Peyer's patch (tissue), 4 donors: Measurements from ENCODE around the gene SNX4. TPM values are rescaled to one million over a fixed set of nuclear protein-coding genes. Genes with fewer than 3 reads are reported as not detected.
"Not testable (repeated sequence)": the region's sequence is repeated elsewhere in the genome, so short reads cannot be mapped to it uniquely, and the experiment has no call there.

Experiments
- DNase-seq, 3 donors: peaks; one replicate each; pipeline ENCODE4 v3.0.0-alpha.2; 2017 to 2019
- H3K27ac ChIP-seq, 4 donors: fragments of 200-600 bp; sonication (generic); one replicate each; pipeline ENCODE4 v1.5.1; 2016 to 2019
- H3K27me3 ChIP-seq, 2 donors: fragments of 200-600 bp; sonication (generic); one replicate each; pipeline ENCODE4 v1.5.1; 2019
- H3K36me3 ChIP-seq, 3 donors: fragments of 200-600 bp; sonication (generic); one replicate each; pipeline ENCODE4 v1.5.1; 2016 to 2019
- H3K4me1 ChIP-seq, 4 donors: fragments of 200-600 bp; sonication (generic); one replicate each; pipeline ENCODE4 v1.5.1; 2016 to 2019
- H3K4me3 ChIP-seq, 4 donors: fragments of 200-600 bp; sonication (generic); 1 replicate in 3 of 4; 2 replicates in 1 of 4; pipeline ENCODE4 v1.5.1; 2016 to 2019; ENCODE audit warnings: mild to moderate bottlenecking in 1 of 4
- H3K9me3 ChIP-seq, 4 donors: fragments of 200-600 bp; sonication (generic); one replicate each; pipeline ENCODE4 v1.5.1; 2016 to 2019; ENCODE audit warnings: mild to moderate bottlenecking in 1 of 4
- POLR2A ChIP-seq, 2 donors: fragments of 450-650 bp; IDR thresholded peaks; one replicate each; pipeline ENCODE4 v1.5.1; 2017; ENCODE audit warnings: antibody characterized with exemption in 2 of 2, mild to moderate bottlenecking in 2 of 2, moderate library complexity in 2 of 2
- total RNA-seq, 4 donors: library from RNA; depleted of rRNA; stranded (reverse); fragments of >200 nt; gene quantifications; one replicate each; pipeline ENCODE4 v1.1.0, GENCODE V29; 2016
- TF ChIP-seq, protein P1 (sequence below), 6 experiments: fragments of 450-650 bp in 4 of 6; fragments of 200-600 bp in 2 of 6; sonication (generic) in 1 of 6; IDR thresholded peaks; one replicate each; pipeline ENCODE4 v1.5.1; 2017 to 2019; ENCODE audit warnings: antibody characterized with exemption in 6 of 6, mild to moderate bottlenecking in 3 of 6, moderate library complexity in 1 of 6

SNX4 gene
- total RNA-seq, 4 donors from 2014 or later = 64.1 to 82.6 (median 70.0) TPM

DNA sequence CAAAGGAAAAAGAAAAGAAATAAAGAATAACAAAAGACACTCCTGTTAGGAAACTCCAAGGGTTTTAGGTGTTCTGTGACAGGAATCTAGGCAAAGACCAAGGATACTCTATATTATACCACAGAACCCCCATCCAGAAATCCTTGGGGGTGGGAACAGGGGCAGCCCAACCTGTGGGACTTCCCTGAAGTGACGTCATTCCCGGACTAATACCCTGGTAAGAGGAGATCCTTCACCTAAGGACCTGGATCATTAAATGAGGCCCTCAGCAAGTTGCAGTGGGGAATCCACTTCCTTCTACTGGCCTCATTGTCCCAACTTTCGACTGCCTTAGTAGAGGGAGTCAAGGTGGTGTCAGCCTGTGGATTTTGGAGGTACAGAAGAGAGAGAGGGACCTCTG is 103.8 kb downstream of the SNX4 start:
- Histone ChIP-seq H3K36me3 (no peaks in the 10 kb centered on the region), H3K27me3 (no peaks in the 10 kb centered on the region), H3K4me1 (no peaks in the 10 kb centered on the region), H3K4me3 (no peak overlapping the region), H3K27ac (no peak overlapping the region), H3K9me3 (no peaks in the 10 kb centered on the region)
- TF ChIP-seq, protein P1, sequence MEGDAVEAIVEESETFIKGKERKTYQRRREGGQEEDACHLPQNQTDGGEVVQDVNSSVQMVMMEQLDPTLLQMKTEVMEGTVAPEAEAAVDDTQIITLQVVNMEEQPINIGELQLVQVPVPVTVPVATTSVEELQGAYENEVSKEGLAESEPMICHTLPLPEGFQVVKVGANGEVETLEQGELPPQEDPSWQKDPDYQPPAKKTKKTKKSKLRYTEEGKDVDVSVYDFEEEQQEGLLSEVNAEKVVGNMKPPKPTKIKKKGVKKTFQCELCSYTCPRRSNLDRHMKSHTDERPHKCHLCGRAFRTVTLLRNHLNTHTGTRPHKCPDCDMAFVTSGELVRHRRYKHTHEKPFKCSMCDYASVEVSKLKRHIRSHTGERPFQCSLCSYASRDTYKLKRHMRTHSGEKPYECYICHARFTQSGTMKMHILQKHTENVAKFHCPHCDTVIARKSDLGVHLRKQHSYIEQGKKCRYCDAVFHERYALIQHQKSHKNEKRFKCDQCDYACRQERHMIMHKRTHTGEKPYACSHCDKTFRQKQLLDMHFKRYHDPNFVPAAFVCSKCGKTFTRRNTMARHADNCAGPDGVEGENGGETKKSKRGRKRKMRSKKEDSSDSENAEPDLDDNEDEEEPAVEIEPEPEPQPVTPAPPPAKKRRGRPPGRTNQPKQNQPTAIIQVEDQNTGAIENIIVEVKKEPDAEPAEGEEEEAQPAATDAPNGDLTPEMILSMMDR (IDR thresholded peaks at IDR 0.05) = no peak
- no peak for TF ChIP-seq POLR2A (IDR thresholded peaks at IDR 0.05)
- DNase-seq = no peak

DNA sequence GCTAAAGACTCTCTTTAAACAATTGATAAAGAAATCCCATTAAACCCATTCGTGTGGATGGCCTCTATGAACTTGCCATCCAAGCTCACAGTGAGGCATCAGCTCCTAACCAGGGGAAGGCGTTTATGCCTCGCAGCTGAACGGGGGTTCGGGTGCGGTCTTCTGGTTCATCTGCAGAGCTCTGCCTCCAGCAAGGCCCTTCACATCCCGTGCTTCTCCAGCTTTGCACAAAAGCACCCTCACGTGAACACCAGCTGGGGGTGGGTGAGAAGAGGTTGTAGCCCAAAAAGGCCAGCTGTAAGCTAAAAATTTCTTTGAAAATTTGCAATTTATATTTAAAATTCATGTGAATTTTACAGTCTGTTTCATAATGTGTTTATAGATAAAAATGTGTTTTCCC is 105.3 kb downstream of the SNX4 start:
- Histone ChIP-seq H3K27me3 (no peaks in the 10 kb centered on the region), H3K27ac (no peak overlapping the region), H3K36me3 (no peaks in the 10 kb centered on the region), H3K4me3 (no peak overlapping the region), H3K9me3 (no peaks in the 10 kb centered on the region), H3K4me1 (no peaks in the 10 kb centered on the region)
- TF ChIP-seq POLR2A (IDR thresholded peaks at IDR 0.05) = no peak
- TF ChIP-seq, protein P1 (IDR thresholded peaks at IDR 0.05) = no peak
- no peak for DNase-seq

DNA sequence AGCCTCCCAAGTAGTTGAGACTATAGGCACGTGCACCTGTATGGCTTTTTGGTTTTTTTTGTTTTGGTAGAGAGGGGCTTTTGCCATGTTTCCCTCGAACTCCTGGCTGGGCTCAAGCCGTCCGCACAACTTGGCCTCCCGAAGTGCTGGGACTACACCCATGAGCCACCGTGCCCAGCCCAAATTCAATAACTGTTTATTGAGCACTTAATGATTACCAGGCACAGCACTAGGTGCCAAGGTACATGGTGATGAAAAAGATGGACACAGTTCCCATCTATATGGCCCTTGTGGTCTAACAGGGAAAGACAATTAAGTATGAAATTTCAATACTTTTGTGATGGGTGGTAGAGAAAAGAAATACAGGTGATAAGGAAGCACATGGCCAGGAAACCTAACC is 109.1 kb downstream of the SNX4 start:
- DNase-seq = no peak
- Histone ChIP-seq H3K9me3 (no peaks in the 10 kb centered on the region), H3K4me1 (no peaks in the 10 kb centered on the region), H3K36me3 (no peaks in the 10 kb centered on the region), H3K4me3 (no peak overlapping the region), H3K27ac (no peak overlapping the region), H3K27me3 (no peaks in the 10 kb centered on the region)
- TF ChIP-seq, protein P1 (IDR thresholded peaks at IDR 0.05) = no peak
- TF ChIP-seq POLR2A (IDR thresholded peaks at IDR 0.05) = no peak

DNA sequence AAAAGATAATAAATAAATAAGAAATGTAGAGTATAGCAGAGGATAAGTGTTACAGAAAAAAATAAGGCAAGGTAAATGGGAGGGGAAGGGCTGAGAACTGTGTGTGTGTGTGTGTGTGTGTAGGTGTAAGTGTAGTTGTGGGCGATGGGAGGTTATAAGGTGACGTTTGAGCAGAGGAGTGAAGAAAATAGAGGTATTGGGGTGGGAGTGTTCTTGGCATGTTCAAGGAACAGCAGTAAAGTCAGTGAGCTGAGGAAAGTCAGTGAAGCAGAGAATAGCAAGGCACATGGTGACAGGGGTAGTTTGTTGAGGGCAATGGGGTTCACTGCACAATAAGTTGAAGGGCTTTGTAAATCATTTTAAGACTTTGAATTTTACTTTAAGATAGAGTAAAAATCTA is 113.9 kb downstream of the SNX4 start:
- no peaks in the 10 kb centered on the region for H3K9me3 ChIP-seq
- no peak overlapping the region for H3K4me3 ChIP-seq

DNA sequence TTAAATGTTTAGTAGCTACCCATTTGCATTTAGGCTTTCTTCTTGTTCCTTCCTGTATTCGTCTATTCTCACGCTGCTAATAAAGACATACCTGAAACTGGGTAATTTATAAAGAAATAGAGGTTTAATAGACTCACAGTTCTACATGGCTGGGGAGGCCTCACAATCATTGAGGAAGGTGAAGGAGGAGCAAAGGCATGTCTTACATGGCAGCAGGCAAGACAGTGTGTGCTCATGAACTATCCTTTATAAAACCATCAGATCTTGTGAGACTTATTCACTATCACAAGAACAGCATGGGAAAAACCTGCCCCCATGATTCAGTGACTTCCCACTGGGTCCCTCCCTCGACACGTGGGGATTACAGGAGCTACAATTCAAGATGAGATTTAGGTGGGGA is 114.5 kb downstream of the SNX4 start:
- DNase-seq, H3K9me3 ChIP-seq: not testable (repeated sequence)

More for the DNA sequence above, 113.9 kb downstream of the SNX4 start:
- no peak overlapping the region for H3K27ac ChIP-seq
- no peaks in the 10 kb centered on the region for H3K36me3 ChIP-seq
- DNase-seq = no peak
- no peaks in the 10 kb centered on the region for H3K4me1 ChIP-seq
- no peak for TF ChIP-seq POLR2A (IDR thresholded peaks at IDR 0.05)
- TF ChIP-seq, protein P1 (IDR thresholded peaks at IDR 0.05) = no peak
- H3K27me3 ChIP-seq = no peaks in the 10 kb centered on the region

DNA sequence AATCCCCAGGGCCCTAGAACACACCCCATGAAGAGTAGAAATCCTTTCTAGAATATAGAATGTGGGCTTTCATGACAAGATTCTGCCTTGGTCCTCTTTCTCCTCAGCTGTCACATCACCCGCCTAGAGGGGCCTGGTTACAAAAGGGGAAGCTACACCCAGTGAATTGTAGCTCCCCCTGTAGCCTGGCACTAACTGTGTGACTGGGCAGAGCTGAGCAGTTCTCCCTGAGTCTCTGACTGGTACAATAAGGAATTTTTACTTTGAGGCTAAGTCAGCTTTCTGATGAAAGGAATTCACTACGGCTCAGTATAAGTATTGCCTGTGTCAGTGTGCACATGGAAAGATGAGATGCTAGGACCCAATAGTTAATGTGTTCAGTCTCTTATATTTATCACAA is 116.2 kb downstream of the SNX4 start:
- DNase-seq = no peak
- no peak overlapping the region for H3K4me3 ChIP-seq
- H3K9me3 ChIP-seq = no peaks in the 10 kb centered on the region
- H3K4me1 ChIP-seq = no peaks in the 10 kb centered on the region
- H3K36me3 ChIP-seq = no peaks in the 10 kb centered on the region
- no peak overlapping the region for H3K27ac ChIP-seq
- TF ChIP-seq, protein P1 (IDR thresholded peaks at IDR 0.05) = no peak
- no peaks in the 10 kb centered on the region for H3K27me3 ChIP-seq

More for the DNA sequence above, 114.5 kb downstream of the SNX4 start:
- H3K36me3 ChIP-seq, H3K4me3 ChIP-seq, H3K27ac ChIP-seq, H3K27me3 ChIP-seq, H3K4me1 ChIP-seq: not testable (repeated sequence)
